GM21360 (cell line): ENCODE measurements around the gene KCNF1.
"Not testable (repeated sequence)": the region's sequence is repeated elsewhere in the genome, so short reads cannot be mapped to it uniquely, and the experiment has no call there.

Experiments used
- ATAC-seq: cut with Tn5 transposase; IDR thresholded peaks from one replicate; pipeline ENCODE4 v1.9.1; 2021; ENCODE audit warnings: mild to moderate bottlenecking, moderate library complexity; ENCODE audit not compliant: unreplicated experiment

Gene KCNF1

DNA sequence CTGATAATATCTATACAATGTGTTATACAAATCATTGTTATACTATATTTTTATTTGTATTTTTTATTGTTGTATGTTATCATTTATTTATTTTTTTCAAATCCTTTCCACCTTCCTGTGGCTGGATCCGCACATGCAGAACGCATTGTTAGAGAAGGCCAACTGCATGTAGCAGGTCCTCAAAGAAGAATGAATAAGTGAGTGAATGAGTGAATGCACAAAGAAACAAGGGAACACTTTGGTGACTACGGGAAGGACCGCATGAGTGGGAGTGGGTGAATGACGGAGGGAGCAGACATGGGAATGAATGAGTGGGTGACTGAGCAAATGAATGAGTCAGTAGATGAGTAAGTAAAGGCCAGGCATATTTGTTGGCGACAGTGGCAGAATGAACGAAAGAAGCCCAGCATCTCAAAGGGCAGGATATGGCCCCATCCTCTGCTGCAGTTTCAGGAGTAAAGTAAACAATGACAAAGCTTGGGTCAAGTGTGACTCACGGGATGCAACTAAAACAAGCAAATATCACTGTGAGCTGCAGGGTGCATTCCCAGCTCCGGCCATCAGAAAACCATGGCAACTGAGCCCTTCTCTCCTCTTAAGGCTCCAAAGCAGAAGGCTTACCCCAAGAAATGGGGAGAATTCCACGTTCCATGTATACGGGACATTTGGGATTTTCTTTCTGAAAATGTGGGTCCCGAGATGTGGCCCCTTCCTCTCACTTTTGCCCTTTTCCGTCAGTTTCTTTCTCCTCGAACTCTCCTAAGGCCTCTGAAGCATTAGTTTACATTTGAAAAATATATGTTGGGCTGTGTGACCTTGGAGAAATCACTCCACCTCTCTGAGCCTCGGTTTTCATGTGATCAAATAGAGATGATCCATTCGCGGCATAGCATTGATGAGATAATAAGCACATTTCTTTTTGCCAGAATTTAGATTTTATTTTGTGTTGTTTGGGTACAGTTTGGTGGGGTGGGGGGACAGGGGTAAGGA, 24.5 kb downstream of the KCNF1 start:
- no peak for ATAC-seq

DNA sequence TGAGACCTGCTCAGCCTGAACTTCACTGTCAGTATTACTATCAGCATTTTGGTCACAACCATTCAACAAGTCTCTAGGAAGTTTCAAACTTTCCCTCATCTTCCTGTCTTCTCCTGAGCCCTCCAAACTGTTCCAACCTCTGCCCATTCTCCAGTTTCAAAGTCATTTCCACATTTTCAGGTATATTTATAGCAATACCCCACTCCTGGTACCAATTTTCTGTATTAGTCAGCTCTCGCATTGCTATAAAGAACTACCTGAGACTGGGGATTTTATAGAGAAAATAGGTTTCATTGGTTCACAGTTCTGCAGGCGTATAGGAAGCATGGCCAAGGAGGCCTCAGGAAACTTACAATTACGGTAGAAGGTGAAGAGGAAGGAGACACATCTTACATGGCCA, 27.3 kb downstream of the KCNF1 start:
- ATAC-seq, result no peak

DNA sequence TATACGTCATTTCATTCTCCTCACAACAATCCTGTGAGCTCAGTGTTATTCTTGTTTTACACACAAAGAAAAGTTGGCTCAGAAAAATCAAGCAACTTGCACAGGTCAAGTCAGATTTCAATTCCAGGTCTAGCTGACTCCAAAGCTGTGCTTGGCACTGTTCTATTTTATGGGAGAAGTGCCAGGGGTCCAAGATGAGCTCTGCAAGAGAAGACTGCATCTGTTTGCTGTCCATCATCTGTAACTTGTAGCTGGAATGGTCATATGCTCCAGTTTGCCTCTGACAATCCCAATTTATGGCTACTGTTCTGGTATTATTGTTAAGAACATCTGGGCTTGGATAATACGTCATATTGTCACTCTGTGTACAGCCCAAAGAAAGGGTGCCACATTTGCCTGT, 28.9 kb downstream of the KCNF1 start:
- ATAC-seq, result no peak

DNA sequence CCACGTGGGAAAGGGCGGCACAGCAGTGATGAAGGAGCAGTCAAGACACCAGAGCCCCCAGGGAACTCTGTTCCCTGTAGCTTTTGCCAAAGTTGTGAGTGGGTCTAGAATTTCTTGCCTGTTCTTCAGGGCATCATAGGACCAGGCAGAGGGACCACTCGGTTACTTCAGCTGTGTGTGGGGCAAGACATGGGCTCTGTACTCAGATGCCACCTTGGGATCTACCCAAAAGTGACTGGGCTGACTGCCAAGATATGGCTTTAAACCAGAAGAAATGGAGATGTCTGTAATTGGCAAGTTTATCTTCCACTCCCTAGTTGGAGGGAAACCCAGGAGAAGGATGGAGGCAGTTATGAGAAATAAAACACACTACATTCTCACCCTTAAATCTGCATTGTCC, 29.6 kb downstream of the KCNF1 start:
- ATAC-seq, result no peak

DNA sequence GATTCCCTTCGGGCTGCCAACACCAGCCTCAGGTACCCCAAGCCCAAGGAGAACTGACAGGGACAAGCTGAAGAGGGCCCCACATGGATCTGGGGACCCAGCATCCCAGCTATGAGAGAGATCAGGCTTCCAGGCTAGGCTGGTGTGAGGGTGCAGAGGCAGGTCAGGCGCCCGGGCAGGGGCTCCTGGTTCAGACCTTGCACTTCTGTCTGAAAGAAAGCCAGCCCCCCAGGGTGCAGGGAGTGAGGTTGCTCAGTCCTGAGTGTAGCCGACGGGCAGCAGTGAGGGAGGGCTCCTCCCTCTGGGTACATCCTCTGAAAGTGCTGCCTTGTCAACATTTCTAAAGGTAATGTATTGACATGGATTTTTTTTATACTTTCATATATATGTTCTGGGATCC, 33.1 kb downstream of the KCNF1 start:
- ATAC-seq, result no peak

DNA sequence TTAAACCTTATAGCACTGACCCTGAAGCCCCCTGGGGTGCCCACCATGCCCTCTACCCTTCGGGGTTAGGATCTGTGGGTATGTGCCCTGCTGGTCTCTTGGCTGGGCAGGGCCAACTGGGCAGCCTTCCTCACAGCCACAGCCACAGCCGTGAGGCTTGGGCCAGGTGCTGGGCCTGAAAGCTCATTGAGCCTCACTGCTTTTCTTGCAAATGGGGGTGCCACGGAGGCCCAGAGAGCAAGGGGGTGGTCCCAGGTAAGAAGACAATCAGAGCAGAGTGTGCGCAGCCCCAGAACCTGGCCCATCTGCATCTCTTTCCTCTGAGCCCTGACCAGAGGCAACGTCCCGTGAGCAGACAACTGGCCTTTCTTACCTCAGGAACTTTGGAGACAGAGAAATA, 34.7 kb downstream of the KCNF1 start:
- no peak for ATAC-seq

DNA sequence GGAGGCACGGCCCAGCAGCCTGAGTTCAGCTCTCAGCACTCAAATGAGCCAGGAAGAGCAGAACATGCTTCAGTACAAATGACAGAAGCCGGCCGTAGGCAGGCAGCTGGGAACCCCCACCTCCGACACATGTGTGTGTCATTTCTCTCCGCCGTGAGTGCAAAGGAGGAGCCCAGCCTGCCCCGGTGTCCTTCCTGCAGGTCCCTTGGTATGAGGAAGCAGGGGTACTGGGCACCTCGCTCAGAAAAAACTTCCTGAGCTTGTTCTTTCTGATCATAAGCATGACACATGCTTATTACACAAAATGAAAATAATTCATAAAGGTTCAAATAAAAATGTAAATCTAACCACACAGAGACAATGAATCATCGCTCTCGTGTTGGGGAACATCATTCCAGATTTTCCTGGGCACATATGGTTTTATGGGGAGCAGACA, 35.3 kb downstream of the KCNF1 start:
- ATAC-seq, result no peak

DNA sequence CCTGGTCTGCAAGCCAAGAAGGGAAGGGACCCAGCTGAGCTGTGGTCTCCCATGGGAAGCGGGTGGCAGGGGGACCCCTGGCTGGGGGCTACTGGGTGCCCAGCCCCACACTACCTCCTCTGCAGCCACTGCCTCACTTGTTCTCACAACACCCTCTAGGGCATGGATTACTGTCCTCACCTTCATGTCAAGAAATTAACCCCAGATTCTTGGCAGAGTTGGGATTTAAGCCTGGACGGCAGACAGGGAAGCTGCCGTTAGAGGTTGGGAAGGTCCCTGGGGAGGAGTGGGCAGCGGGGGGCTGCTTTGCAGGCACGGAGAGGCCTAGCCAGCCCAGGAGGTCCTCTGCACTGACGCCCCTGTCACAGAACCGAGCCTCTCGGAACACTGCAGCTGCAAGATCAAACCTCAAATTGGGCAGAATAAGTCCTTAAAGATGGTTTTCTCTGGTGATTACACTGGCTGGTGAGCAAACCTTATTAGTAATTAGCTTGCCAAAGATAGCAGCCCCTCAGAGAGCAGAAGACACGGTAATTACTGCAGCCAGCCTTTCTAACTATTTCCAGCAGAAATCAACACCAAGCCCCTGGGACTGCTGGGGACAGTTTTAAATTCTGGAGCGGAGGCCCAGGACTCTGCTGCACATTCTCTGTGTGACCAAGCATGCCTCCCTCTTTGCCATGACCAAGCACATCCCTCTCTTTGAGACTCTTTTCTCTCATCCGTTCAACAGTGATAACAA, 35.9 kb downstream of the KCNF1 start:
- ATAC-seq, result no peak

DNA sequence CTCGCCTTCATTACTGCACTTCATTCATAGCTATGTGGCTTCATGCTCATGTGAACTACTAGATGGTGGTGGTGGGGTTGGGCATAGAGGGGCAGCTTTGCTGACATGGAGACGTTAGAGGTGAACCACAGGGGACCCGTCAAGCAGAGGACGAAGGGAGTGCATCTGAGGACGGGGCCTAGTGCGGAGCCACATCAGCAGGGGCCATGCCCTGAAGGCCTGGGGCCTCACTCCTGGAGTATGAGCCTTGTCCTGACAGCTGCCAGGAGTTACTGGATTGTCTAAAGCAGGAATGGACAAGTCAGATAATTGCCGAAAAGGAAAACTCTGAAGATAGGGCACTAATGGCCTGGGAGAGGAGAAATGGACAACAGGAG, 36.4 kb downstream of the KCNF1 start:
- ATAC-seq, result no peak

DNA sequence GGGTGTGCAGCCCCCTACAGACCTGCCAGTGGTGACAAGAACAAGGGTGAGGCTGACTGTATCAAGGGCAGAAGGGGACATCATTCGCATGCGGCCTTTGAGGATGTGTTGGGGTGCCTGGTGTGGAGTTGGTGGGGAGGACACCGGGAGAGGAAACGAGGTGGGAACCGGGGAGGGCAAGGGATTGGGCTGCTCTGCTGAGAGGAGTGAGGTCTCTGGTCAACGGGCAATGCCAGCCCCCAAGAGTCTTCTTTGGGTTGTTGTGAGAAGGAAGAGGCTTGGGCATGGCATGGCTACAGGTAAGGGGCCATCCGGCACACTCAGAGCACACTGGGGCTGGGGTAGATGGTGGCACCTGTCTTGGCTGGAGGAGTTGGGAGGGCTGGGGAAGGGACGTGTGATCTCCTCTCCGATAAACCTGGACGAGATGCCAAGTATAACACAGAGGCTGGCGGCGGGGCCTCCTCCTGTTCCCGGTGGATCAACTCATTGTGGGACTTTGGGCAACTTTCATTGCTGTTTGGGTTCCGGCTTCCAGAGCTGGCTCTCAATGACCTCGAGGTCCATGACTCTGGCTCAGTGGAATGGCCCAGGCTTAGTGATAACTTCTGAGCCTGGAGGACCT, 37.0 kb downstream of the KCNF1 start:
- ATAC-seq, result no peak

DNA sequence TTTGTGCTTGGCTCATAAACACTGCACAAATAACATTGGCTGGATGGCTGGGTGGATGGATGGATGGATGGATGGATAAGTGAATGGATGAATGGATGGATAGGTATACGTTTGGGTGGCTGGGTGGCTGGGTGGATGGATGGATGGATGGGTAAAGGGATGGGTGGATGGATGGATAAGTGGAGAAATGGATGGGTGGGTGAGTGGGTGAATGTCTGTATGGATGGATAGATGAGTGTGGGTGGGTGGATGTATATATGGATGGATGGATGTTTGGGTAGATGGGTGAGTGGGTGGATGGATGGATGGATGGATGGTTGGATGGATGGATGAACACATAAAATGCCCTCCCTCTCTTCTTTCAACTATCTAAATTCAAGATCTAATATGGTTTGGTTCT, 38.1 kb downstream of the KCNF1 start:
- no peak for ATAC-seq

DNA sequence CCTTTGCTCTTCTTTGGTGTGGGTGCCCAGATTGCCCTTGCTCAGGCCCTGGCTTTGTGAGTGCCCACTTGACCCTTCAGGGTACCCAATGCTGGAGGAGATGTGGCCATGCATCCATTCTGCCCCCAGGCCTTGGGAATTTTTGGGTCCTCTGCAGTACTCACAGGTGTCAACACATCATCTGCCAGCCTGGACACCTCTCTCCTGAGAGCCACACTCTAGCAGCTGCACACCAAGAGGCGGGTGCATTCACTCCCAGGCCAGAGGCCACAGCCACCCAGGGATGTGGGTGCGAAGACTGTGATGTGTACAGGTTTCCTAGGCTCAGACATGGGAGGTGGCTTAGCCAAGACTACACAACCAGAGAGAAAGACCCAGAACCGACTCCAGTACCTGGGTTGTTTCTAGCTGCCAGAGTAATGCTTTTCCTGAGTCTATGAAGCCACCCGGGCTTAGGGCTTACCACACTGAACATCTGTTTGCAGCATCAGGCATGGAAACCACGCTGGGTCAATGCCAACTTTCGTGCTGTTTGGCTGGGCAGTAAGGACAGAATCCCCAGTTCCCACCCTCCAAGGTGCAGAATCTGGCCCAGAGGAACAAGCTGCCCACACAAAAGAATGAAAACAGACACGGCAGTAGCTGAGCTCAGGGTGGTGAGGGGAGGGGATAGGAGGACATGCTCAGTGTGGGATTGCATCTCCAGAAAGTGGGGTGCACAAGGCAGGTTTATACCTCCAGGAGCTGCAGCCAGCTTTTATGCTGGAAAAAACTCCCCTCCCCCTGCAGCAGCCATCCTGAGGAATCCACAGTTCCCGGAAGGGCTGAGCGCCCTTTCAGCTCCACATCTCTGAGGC, 40.1 kb downstream of the KCNF1 start:
- ATAC-seq, result no peak

DNA sequence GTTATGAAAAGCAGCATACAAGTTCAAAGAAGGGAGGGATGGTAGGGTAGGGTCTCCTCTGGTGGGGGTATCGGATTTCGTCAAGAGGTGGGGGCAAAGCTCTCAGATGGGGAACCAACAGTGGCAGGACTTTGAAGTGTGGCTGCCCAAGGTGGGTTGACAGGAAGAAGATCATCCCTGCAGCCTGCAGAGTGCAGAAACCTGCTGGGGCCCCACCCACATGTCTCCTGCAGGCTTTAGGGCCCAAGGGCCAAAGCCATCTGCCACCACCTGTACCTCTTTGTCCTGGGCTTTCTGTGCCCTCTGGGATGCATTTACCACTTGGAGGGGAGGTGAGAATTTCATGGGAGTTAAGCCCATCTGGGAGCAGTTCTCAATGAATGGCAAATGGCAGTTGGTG, 42.7 kb downstream of the KCNF1 start:
- ATAC-seq, result no peak

DNA sequence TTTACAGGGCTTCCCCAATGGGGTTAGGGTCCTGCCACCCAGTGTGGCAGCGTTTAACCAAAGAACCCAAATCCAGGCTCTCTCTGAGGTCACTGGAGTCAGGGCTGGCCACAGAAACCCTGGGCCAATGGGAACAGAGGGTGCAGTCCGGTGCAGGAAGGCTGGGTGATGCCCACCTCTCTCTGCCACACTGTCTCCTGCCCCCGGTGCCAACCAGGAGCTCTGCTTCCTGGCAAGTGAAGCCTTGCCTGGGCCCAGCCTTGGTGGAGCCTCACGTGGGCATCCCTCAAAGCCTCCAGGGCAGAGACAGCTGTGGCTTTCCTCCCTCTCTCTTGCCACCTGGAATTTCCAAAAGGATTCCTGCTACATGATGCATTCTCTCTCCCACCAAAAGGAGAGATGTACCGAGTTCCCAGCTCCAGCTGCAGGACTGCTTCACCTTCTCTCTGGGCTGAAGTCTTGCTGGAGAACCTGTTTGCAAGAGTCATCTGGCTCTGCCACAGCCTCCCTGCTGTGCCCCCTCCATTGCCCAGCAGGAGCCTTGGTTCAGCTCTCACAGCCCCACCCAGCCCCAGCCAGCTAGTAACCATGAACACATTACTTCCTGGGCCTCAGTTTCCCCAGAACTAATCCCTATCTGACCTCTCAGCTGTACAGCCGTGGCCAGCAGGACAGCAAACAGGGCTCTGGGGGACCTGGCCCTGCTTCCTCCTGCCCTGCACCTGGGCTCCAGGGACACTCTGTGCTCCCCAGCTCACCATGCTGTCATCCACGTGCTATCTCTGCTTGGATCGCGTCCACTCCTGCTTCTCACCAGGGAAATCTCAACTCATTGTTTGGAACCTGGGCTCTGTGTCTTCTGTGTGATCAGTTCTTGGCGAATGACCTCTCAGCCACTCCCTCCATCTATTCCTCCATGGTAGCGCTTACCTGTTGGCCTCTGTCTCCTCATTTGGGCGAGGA, 43.4 kb downstream of the KCNF1 start:
- no peak for ATAC-seq

DNA sequence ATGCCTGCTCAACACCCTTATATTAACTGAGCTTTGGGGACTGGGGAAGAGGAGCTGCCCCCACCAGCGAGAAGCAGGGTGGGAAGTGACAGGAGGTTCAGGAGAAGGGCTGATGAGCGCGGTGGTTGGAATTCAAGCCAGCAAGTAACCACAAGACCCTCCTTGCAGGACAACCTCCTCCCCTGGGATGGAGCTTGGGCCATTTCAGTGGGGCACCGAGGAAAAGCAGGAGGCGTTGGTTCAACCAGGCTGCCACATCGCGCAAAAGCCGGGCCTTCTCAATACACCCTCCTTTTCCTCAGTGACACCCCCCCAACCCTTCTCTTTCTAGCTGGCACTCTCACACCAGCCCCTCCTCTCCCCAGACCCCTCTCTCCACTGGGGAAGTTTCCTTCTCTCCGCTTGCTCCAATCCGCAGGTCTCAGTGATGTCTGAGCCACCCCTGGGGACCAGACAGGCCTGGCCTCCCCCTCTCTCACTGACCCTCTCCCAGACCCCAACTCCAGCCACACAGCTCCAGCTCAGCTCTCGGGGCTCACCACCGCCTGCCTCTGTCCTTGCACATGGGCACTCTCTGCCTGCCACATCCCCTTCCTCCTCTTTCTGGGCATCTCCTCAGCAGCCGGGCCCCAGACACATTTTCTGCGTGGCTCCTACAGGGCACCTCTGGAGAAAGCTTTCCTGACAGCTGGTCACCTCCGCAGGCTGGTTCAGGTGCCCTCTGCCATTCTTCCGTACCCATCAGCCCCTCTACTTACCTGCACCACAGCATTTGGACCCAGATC, 44.5 kb downstream of the KCNF1 start:
- ATAC-seq, result no peak

DNA sequence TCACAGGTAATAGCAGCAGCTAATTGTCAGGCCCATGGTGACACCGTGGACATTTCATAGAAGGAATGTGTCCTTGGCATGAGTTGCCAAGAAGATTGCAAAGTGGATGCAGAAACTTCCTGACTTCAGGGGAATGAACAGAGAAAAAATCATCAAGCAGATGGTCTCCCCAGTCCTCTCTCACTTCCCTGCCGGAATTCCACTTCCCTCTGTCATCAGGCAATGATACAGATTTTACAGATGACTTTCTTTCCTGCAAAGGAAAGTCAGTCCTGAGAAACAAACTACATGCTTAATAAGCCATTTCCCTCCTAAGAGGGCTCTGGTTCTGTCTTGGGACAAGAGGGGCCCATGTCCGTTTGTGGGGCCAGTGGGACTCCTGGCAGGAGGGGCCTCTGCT, 45.7 kb downstream of the KCNF1 start:
- no peak for ATAC-seq

DNA sequence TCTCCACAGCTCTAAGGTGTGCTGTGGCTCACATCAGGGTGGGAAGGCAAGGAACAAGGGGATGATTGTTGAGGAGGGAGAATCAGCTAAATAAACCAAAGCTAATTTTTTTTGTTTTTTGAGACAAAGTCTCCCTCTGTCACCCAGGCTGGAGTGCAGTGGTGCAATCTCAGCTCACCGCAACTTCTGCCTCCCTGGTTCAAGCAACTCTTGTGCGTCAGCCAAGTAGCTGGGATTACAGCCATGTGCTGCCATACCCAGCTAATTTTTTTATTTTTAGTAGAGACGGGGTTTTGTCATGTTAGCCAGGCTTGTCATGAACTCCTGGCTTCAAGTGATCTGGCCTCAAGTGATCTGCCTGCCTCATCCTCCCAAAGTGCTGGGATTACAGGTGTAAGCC, 46.7 kb downstream of the KCNF1 start:
- ATAC-seq, result not testable (repeated sequence)

DNA sequence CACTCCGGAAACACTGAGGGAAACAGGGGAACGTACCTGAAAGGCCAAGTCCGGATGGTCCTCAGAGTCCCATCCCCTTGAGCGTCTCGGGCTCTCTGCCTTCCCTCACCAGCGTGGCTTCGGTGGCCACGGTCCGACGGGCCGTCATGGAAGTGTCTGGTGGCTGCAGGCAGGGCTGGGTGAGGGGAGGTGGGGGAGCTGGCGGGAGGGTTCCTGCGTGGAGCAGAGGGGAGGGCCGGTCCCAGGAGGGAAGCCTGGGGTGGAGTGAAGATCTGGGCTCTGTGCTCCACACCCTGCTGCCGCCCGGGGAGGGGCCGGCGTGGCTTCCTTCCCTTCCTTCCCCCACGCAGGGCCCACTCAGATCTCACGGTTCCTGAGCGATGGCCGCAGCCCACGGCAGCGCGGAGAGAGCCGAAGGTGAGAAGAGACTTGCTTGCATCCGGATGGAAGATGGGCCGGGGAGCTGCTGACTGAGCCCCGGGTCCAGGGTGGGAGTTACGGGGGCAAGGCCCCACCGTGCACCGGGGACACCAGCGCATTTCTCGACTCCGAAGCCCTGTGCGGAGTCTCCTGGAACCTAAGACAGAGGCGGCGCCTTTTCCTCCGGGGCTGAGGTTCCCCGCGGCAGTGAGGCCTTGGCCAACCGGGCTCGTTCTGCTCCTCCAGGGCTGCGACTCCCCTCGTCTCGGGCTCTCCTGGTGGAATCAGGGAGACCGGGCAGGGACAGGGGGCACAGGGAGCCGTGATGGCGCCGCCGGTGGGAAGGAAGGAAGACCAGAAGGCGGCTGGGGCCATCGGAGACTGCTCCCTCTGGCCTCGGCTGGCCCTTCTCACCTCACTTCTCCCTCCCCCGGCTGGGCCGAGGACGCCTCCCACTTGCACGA, 49.1 kb downstream of the KCNF1 start:
- ATAC-seq, result no peak
